ENCODE results near the gene PTGES.
A peak's percentile ranks its signal among the peaks of the same experiment; 100 is the strongest.

PTGES gene

DNA sequence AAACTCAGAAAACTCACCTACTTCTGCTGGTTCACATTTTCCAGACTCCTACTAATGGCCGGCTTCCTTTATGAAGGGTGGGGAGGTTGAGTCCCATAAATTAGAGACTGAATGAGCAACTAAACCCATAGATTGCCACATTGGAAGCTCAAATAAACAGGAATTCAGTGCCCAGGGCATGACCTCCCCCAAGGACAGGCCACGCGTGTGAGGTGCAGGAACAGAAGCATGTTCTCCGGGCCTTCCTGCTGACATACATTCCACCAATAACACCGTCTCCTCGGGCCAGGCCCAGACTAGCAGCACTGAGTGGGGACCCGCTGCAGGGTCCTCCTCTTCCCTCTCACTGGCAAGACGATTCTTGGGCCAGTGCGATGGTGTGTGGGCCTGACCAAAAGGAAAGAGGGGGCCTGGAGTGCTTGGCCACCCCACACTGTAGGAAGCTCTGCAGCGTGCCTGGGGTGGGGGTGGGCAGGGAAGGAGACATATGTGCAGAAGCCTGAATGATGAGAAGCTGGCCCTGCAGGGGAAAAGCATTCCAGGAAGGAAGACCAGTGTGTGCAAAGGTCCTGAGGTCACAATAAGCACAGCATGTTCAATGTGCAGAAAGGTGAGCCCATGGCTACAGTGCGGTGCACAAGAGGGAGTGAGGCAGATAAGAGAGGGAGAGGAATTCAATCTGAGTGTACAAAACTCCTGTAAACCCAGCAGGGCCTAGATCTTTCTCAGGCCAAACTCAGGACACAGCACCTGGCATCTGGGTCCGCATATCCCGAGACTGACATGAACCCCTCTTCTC, 12.0 kb downstream of the PTGES start:
- DNase-seq (ENCODE audit: low spot score), result no peak

DNA sequence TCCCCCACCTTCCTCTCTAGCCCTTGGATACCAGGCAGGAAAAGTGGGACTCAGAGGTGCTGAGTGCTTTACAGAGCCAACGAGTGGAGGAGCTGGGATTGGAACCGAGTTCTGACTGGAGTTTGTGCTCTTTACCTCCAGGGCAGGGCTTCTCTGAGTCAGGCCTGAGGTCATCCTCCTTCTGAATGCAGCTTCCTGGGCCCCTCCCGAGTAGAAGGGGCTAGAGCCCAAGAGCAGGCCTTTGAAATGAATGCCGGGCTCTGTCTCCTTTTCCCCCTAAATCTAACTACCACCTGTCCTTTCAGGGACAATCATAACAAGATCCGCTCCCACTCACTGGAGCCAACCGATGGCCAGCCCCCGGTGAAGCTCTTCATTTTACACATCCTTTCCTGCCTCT, 12.7 kb downstream of the PTGES start:
- DNase-seq (ENCODE audit: low spot score), result no peak

DNA sequence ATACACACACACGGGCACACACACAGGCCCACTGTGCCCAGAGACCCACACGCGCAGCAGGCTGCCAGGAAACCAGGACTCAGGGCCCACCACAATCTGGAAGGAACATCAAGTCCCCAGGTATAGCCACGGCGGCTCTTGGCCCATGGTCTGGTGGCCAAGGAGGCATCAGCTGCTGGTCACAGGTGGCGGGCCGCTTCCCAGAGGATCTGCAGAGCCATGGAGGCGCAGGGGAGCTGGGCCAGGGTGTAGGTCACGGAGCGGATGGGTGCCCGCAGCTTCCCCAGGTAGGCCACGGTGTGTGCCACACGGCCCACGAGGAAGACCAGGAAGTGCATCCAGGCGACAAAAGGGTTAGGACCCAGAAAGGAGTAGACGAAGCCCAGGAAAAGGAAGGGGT, 13.4 kb downstream of the PTGES start:
- no peak for DNase-seq (ENCODE audit: low spot score)

GRCh38 chr9:129737479-129738274, 15.2 kb downstream of the PTGES start:
- peak; percentile 95 for DNase-seq (ENCODE audit: low spot score)

DNA sequence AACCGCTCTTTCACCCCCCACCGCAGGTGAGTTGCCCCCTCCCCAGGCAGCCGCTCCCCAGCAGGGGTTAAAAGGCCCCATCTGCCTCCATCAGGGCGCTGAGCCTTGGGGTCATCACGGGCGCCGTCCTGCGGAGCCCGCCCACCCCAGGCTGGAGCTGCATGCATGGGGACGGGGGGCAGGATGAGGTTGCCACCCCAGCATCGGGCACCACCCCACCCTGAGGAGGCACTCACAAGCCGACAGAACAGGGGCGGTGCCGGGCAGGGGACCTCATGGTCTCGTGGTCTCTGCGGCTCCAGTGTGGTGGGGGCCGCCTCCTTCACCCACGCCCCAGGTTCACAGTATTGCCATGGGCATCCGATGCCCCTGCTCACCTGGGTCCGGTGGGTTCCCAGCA, 16.5 kb downstream of the PTGES start:
- DNase-seq (ENCODE audit: low spot score), result no peak

- DNase-seq (ENCODE audit: low spot score), result peak; percentile 11
These were observed 17.3 kb downstream of the PTGES start for GRCh38 chr9:129735546-129735945.

DNA sequence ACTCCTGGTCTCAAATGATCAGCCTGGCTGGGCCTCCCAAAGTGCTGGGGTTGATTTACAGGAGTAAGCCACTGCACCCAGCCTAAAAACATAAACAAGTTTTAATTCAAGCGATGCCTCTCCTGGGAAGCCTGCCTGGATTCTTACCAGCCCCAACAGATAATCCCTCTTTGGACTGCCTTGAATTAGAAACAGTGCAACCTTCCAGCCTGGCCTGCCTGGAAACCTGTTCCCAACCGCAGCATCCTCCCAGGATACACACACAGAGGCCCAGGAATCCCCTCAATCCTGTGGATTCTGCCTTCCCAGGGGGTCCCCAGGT, 19.2 kb downstream of the PTGES start:
- no peak for DNase-seq (ENCODE audit: low spot score)

DNA sequence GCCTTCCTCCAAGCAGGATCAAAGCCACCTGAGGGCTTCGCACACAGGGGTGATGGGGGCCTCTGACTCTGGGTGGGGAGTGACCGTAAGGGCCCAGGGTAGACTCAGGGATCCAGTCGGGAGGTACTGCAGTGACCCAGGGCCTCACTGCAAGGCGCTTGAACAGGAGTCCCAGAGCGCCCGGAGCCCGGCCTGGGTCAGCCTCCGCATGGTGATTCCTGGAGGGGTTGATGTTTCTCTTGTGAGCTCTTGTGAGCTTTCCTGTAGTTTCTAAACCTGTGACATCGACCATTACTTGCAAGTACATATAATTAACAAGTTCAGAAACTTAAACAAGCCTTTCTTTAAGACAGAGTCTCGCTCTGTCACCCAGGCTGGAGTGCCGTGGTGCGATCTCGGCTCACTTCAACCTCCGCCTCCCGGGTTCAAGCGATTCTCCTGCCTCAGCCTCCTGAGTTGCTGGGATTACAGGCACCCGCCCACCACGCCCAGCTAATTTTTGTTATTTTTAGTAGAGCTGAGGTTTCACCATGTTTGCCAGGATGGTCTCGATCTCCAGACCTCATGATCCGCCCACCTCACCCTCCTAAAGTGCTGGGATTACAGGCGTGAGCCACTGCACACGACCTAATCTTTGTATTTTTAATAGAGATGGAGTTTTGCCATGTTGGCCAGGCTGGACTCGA, 19.8 kb downstream of the PTGES start:
- DNase-seq (ENCODE audit: low spot score), result no peak

GRCh38 chr9:129732100-129732499, 20.7 kb downstream of the PTGES start:
- DNase-seq (ENCODE audit: low spot score), result no peak

DNA sequence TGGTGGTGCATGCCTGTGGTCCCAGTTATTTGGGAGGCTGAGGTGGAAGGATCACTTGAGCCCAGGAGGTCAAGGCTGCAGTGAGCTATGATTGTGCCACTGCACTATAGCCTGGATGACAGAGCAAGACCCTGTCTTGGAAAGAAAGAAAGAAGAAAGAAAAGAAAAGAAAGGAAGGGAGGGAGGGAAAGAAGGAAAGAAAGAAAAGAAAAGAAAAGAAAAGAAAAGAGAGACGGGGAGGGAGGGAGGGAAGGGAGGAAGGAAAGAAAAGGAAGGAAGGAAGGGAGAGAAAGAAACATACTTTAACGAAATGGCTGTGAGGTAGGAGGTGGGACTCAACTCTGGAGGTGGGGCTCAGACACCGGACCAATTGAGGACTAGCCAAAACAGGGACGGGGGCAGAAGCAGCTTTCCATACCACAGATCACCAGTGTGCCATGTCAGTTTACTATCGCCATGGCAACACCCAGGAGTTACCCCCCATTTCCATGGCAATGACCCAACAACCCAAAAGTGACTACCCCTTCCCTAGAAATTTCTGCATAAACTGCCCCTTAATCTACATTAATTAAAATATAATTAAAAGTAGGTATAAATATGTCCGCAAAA, 21.3 kb downstream of the PTGES start:
- DNase-seq (ENCODE audit: low spot score), result no peak

- no peak for DNase-seq (ENCODE audit: low spot score)
These were observed 24.1 kb downstream of the PTGES start for GRCh38 chr9:129728744-129729143.

- peak; percentile 78 for DNase-seq (ENCODE audit: low spot score)
These were observed 26.3 kb downstream of the PTGES start for GRCh38 chr9:129726322-129727160.

- DNase-seq (ENCODE audit: low spot score), result no peak
These were observed 27.0 kb downstream of the PTGES start for GRCh38 chr9:129725795-129726251.

- no peak for DNase-seq (ENCODE audit: low spot score)
These were observed 28.2 kb downstream of the PTGES start for GRCh38 chr9:129724456-129725190.

- DNase-seq (ENCODE audit: low spot score), result no peak
These were observed 29.9 kb downstream of the PTGES start for GRCh38 chr9:129722913-129723312.

- DNase-seq (ENCODE audit: low spot score), result no peak
These were observed 31.8 kb downstream of the PTGES start for GRCh38 chr9:129720865-129721545.

GRCh38 chr9:129720181-129720864, 32.5 kb downstream of the PTGES start:
- DNase-seq (ENCODE audit: low spot score), result no peak

DNA sequence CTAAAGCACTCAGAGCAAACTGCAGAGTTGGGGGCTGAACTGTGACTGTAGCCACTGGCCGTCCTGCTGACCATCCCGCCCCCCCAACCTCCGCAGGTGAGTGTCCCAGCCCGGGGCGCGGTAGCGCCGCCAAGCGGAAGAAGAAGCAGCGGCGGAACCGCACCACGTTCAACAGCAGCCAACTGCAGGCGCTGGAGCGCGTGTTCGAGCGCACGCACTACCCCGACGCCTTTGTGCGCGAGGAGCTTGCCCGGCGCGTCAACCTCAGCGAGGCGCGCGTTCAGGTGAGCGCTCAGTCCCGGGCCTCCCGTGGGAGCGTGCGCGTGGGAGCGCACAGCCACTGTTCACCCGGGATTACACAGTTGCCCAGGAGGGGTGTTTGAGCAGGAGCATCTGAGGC, 33.7 kb downstream of the PTGES start:
- DNase-seq (ENCODE audit: low spot score), result no peak

DNA sequence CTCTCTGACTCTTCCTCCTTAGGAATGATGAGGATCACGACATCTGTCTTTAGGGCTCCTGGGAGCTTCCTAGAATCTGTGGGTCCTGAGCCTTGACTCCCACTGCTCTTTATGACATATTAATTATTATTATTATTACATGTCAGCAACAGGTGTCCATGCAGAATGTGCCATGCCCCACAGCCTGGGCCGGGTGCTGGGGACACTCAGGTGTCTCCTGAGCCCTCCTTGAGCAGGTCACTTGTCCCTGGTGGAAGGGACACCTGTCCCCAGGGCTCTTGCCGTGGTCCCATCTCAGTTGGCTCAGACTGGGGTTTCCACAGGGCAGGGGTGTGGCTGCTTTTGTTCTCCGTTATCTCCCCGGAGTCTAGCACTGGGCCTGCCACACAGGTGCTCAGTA, 34.2 kb downstream of the PTGES start:
- no peak for DNase-seq (ENCODE audit: low spot score)

- no peak for DNase-seq (ENCODE audit: low spot score)
These were observed 34.9 kb downstream of the PTGES start for GRCh38 chr9:129717991-129718390.
